ENCODE results near the gene VSIG8.

DNA sequence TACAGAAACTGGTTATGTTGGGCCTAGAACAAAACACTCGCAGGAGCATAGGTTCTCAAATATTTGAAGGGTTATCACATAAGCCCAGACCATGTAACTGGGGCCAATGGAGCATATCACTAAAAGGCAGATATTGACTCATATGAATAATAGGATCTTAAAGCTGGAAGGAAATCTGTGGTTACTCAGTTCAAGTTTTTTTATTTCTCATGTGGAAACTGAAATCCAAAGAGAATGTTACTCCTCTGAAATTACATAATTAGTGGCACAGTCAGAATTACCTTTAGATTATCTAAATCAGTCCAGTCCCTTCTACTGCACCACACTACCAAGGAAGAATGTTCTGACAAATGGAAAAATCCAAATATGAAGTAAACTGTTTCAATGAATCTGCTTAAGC, 23.7 kb downstream of the VSIG8 start:
- no peak for TF ChIP-seq ZNF274 (IDR thresholded peaks at IDR 0.05; ENCODE audit: low read depth, low read length)
- no peak for TF ChIP-seq YY1 (IDR thresholded peaks at IDR 0.05; ENCODE audit: insufficient read depth, insufficient read length)
- TF ChIP-seq SUZ12 (IDR thresholded peaks at IDR 0.05; ENCODE audit: extremely low read depth, insufficient read depth, insufficient read length): no peak
